Transverse colon (tissue), 4 donors: ENCODE results near the gene KLHDC8A. TPM values are rescaled to one million over a fixed set of nuclear protein-coding genes. Genes with fewer than 3 reads are reported as not detected.

Experiments used
- DNase-seq: peaks from one replicate; pipeline ENCODE4 v3.0.0-alpha.2; 2019
- H3K27ac ChIP-seq, 4 donors: fragments of 200-600 bp; sonication (generic); 2 replicates each; pipeline ENCODE4 v1.5.1; 2016 to 2018; ENCODE audit warnings: inconsistent platforms in 4 of 4
- H3K27me3 ChIP-seq: fragments of 200-600 bp; sonication (generic); 2 replicates; pipeline ENCODE4 v1.5.1; 2017; ENCODE audit warnings: inconsistent platforms
- H3K36me3 ChIP-seq, 4 donors: fragments of 200-600 bp; sonication (generic); 2 replicates each; pipeline ENCODE4 v1.5.1; 2017 to 2019; ENCODE audit warnings: inconsistent platforms in 4 of 4
- H3K4me1 ChIP-seq, 4 donors: fragments of 200-600 bp; sonication (generic); 2 replicates each; pipeline ENCODE4 v1.5.1; 2017 to 2020; ENCODE audit warnings: inconsistent platforms in 4 of 4
- H3K4me3 ChIP-seq, 4 donors: fragments of 200-600 bp; sonication (generic); 1 replicate in 1 of 4; 2 replicates in 3 of 4; pipeline versions ENCODE4 v1.5.1 to v1.6.1; 2017 to 2019; ENCODE audit warnings: inconsistent platforms in 4 of 4
- H3K9me3 ChIP-seq, 2 donors: fragments of 200-600 bp; sonication (generic); 2 replicates each; pipeline ENCODE4 v1.5.1; 2017 to 2019; ENCODE audit warnings: inconsistent platforms in 2 of 2
- EP300 ChIP-seq: sonication (generic); formaldehyde crosslinking; IDR thresholded peaks from one replicate; pipeline ENCODE4 v1.6.1; 2017; ENCODE audit warnings: antibody characterized with exemption, low read depth
- POLR2A ChIP-seq: fragments of 450-650 bp; IDR thresholded peaks from one replicate; pipeline ENCODE4 v1.6.1; 2016; ENCODE audit warnings: antibody characterized with exemption, mild to moderate bottlenecking, moderate library complexity
- POLR2AphosphoS5 ChIP-seq, 3 donors: sonication (generic); formaldehyde crosslinking; IDR thresholded peaks; one replicate each; pipeline ENCODE4 v1.6.1; 2016; ENCODE audit warnings: antibody characterized with exemption in 3 of 3
- WGBS, 2 donors: methylation state at CpG; one replicate each; pipeline ENCODE4 v1.1.5; 2018; ENCODE audit warnings: low coverage in 1 of 2; 5-methylcytosine and 5-hydroxymethylcytosine counted together
- in situ Hi-C, 4 donors: fragments of 200-750 bp; cut with MboI; loops; one replicate each; pipeline versions ENCODE4 v1.15.0 to v1.15.1; 2017; ENCODE audit warnings: low sequenced_read_pairs in 3 of 4, low pct_ligation_motif_present in 1 of 4, low pct_unique_long_range_greater_than_20kb in 1 of 4
- intact Hi-C: fragments of 100-400 bp; cut with DNase I; formaldehyde crosslinking; loops from one replicate; pipeline ENCODE4 v1.15.1; 2023; ENCODE audit warnings: low total_unique reads
- total RNA-seq, 4 donors: library from RNA; depleted of rRNA; stranded (reverse); fragments of >200 nt; gene quantifications; one replicate each; pipeline ENCODE4 v1.1.0, GENCODE V29; 2016
- TF ChIP-seq, protein P1 (sequence below), 5 experiments: fragments of 200-600 bp in 3 of 5; fragments of 450-650 bp in 2 of 5; sonication (generic) in 3 of 5; IDR thresholded peaks; 1 replicate in 2 of 5; 2 replicates in 3 of 5; pipeline ENCODE4 v1.5.1; 2016 to 2017; ENCODE audit warnings: antibody characterized with exemption in 5 of 5, inconsistent platforms in 3 of 5, mild to moderate bottlenecking in 2 of 5, moderate library complexity in 1 of 5

Gene KLHDC8A
- total RNA-seq, 4 donors from 2014 or later, result 0.32 to 0.41 TPM; not detected in 2

DNA sequence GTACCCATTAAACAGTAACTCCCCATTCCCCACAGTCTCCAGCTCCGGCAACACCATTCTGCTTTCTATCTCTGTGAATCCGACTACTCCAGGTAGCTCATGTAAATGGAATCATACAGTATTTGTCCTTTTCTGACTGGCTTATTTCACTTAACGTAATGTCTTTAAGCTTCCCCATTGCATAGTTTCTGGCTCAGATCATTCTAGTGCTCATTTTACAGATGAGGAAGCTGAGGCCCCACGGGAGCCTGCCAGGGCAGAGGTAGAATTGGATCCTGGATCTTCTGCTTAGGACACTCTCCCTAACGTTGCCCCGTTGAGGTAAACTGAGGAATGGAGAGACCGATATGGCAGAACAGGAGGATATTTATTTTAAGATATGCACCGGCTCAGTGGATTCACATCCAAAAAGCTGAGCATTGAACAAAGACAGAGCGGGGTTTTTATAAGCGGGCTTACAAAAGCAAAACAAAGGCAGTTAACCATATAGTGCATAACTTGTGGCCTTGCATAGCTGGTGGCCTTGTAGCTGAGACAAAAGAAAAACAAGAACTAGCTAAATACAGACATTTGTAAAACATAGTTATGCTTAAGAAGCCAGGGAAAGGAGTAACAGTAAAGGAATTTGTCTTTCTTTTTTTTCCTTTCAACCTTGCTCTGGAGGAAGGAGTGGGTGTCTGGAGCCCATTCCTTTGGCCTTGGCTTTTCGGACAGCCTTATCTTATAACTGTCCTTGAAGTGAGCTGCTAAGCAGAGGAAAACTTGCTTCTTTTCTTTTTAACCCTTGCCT is 15.3 kb upstream of the KLHDC8A start:
- in situ Hi-C loops, result no loop called here
- WGBS, 2 donors, result 69 to 80% methylated on average over 7 to 11 of the region's 11 CpGs
- intact Hi-C loops, result no loop called here
- DNase-seq, result no peak
- TF ChIP-seq, protein P1, sequence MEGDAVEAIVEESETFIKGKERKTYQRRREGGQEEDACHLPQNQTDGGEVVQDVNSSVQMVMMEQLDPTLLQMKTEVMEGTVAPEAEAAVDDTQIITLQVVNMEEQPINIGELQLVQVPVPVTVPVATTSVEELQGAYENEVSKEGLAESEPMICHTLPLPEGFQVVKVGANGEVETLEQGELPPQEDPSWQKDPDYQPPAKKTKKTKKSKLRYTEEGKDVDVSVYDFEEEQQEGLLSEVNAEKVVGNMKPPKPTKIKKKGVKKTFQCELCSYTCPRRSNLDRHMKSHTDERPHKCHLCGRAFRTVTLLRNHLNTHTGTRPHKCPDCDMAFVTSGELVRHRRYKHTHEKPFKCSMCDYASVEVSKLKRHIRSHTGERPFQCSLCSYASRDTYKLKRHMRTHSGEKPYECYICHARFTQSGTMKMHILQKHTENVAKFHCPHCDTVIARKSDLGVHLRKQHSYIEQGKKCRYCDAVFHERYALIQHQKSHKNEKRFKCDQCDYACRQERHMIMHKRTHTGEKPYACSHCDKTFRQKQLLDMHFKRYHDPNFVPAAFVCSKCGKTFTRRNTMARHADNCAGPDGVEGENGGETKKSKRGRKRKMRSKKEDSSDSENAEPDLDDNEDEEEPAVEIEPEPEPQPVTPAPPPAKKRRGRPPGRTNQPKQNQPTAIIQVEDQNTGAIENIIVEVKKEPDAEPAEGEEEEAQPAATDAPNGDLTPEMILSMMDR (IDR thresholded peaks at IDR 0.05), result no peak
- TF ChIP-seq POLR2A, result no peak
- TF ChIP-seq POLR2AphosphoS5 (IDR thresholded peaks at IDR 0.05), result no peak
- no peak for TF ChIP-seq EP300
- Histone ChIP-seq H3K36me3 (no peaks in the 10 kb centered on the region), H3K9me3 (no peaks in the 10 kb centered on the region), H3K27me3 (peaks cover 7% of the 10 kb centered on the region), H3K4me1 (peaks cover 0 to 14% (median 5%) of the 10 kb centered on the region in 4 donors), H3K4me3 (no peak overlapping the region), H3K27ac (no peak overlapping the region)

DNA sequence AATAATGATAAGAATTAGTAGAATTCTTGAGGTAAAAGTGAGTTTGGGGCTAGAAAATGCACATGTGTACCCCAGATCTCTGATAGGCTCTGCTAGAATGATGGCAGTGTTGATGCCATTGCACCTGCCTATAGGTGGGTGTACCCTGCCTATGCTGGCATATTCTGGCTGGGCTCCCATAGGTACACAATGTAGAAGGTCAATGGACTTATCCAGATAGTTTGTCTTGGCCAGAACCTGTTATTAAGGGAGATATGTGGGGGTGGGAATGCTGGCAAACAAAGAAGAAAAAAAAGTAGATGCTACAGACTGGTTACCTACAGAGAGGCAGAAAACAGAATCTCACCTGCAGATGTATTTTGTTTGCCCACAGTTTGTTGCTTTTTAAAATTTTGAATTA is 14.1 kb upstream of the KLHDC8A start:
- Histone ChIP-seq H3K27ac (no peak overlapping the region), H3K27me3 (peaks cover 7% of the 10 kb centered on the region), H3K36me3 (no peaks in the 10 kb centered on the region), H3K9me3 (no peaks in the 10 kb centered on the region), H3K4me1 (peaks cover 0 to 14% (median 5%) of the 10 kb centered on the region in 4 donors), H3K4me3 (no peak overlapping the region)
- no peak for DNase-seq
- intact Hi-C loops (no loop called here), in situ Hi-C loops (no loop called here)
- TF ChIP-seq POLR2A (no peak), EP300 (no peak), POLR2AphosphoS5 (IDR thresholded peaks at IDR 0.05) (no peak)
- TF ChIP-seq, protein P1 (IDR thresholded peaks at IDR 0.05), result no peak

DNA sequence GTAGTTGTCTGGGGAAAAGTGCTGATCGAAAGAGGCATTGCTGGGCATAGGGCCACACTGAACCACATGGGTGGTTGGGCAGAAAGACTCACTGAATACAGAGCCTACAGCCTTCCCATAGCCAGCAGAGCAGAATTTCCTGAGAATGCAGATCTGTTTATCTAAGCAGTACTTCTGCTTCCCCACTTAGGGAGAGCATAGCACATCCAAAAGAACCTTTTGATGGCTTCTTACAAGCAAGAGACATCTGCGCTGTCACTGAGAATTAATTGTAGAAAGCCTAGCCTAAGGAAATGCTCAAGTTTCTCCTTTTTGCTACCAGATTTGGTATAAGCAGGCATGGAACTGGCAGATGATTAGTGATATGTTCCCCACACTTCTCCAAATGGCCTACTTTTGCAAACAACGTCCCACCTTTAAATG is 13.0 kb upstream of the KLHDC8A start:
- Histone ChIP-seq H3K4me1 (peaks cover 0 to 16% (median 7%) of the 10 kb centered on the region in 4 donors), H3K27me3 (peaks cover 7% of the 10 kb centered on the region), H3K36me3 (no peaks in the 10 kb centered on the region), H3K27ac (no peak overlapping the region), H3K4me3 (no peak overlapping the region), H3K9me3 (no peaks in the 10 kb centered on the region)
- TF ChIP-seq, protein P1 (IDR thresholded peaks at IDR 0.05), result no peak
- TF ChIP-seq EP300, result no peak
- no peak for TF ChIP-seq POLR2AphosphoS5 (IDR thresholded peaks at IDR 0.05)
- TF ChIP-seq POLR2A, result no peak
- in situ Hi-C loops, result no loop called here
- 40 to 58% methylated on average over 3 of the region's 3 CpGs for WGBS, 2 donors
- no peak for DNase-seq
- intact Hi-C loops, result no loop called here

DNA sequence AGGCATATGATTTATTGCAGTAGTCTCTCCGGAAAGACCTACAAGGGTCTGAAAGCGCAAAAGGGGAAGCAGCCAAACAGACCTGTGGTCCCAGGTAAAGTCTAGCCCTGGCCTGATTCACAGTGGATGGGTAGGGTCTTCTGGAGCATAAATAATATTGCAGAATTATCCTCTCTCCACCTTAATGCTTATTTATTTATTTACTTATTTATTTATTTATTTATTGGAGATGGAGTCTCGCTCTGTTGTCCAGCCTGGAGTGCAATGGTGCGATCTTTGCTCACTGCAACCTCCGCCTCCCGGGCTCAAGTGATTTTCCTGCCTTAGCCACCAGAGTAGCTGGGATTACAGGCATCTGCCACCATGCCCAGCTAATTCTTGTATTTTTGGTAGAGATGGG is 11.8 kb upstream of the KLHDC8A start:
- Histone ChIP-seq H3K4me1 (peaks cover 0 to 10% (median 3%) of the 10 kb centered on the region in 4 donors), H3K36me3 (no peaks in the 10 kb centered on the region), H3K4me3 (no peak overlapping the region), H3K9me3 (no peaks in the 10 kb centered on the region), H3K27ac (no peak overlapping the region), H3K27me3 (peaks cover 3% of the 10 kb centered on the region)
- TF ChIP-seq POLR2AphosphoS5 (IDR thresholded peaks at IDR 0.05) (no peak), EP300 (no peak), POLR2A (no peak)
- TF ChIP-seq, protein P1 (IDR thresholded peaks at IDR 0.05), result no peak
- in situ Hi-C loops, result no loop called here
- WGBS, 2 donors, result 91% methylated on average over 6 of the region's 6 CpGs; no CpG with 5 or more reads in 1 of the 2 donors
- no peak for DNase-seq
- intact Hi-C loops, result no loop called here
